Subcutaneous adipose tissue (tissue), 4 donors: Measurements from ENCODE around the gene KLHL1. TPM values are rescaled to one million over a fixed set of nuclear protein-coding genes. Genes with fewer than 3 reads are reported as not detected.

Source experiments
- total RNA-seq, 4 donors: library from RNA; depleted of rRNA; stranded (reverse); fragments of >200 nt; gene quantifications; one replicate each; pipeline ENCODE4 v1.1.0, GENCODE V29; 2016
- TF ChIP-seq, protein P1 (sequence below): fragments of 450-650 bp; IDR thresholded peaks from one replicate; pipeline ENCODE4 v1.5.1; 2016; ENCODE audit warnings: low read depth, mild to moderate bottlenecking, control low read depth, antibody characterized with exemption, moderate library complexity

The KLHL1 gene
- total RNA-seq, 4 donors from 2014 or later: not detected

DNA sequence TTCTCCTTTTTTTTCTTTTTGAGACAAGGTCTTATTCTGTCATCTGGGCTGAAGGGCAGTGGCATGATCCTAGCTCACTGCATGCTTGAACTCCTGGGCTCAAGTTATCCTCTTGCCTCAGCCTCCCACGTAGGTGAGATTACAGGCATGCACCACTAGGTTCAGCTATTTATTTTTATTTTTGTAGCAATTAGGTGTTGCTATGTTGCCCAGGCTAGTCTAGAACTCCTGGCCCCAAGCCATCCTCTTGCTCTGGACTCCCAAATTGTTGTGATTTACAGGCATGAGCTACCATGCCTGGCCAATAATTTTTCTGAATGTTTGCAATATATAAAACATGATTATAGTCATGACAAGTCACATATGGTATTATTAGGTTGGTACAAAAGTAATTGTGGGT is 161.7 kb downstream of the KLHL1 start:
- TF ChIP-seq, protein P1, sequence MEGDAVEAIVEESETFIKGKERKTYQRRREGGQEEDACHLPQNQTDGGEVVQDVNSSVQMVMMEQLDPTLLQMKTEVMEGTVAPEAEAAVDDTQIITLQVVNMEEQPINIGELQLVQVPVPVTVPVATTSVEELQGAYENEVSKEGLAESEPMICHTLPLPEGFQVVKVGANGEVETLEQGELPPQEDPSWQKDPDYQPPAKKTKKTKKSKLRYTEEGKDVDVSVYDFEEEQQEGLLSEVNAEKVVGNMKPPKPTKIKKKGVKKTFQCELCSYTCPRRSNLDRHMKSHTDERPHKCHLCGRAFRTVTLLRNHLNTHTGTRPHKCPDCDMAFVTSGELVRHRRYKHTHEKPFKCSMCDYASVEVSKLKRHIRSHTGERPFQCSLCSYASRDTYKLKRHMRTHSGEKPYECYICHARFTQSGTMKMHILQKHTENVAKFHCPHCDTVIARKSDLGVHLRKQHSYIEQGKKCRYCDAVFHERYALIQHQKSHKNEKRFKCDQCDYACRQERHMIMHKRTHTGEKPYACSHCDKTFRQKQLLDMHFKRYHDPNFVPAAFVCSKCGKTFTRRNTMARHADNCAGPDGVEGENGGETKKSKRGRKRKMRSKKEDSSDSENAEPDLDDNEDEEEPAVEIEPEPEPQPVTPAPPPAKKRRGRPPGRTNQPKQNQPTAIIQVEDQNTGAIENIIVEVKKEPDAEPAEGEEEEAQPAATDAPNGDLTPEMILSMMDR: no peak

DNA sequence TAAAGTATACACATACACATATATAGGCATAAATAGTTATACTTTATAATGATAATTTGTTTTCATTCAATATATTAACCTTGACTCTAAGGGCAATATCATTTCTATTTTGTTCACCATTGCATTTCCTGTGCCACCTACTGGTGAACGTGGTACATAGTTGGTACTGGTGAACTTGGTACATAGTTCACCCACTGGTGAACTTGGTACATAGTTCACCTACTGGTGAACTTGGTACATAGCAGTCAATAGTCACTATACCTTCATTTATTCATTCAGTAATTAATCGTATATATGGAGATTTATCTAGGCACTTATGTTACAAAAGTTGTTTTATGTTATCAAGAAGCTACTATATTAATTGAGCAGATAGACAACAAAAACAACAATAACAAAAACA is 173.2 kb downstream of the KLHL1 start:
- TF ChIP-seq, protein P1: no peak

DNA sequence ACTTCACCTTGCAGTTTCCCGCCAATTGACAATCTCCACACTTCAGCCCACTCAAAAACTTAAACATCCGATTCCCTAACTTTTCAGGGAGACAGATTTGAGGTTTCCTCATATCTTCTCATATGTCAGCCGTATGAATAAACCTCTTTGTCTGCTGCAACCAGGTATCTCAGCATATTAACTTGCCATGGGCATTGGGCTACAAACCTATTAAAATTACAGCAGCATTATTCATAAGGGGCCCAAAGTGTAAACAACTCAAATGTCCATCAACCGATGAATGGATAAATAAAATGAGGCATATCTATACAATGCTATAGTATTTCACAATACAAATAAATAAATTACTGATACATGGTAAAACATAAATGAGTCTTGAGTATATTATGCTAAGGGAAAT is 180.0 kb downstream of the KLHL1 start:
- TF ChIP-seq, protein P1: no peak

DNA sequence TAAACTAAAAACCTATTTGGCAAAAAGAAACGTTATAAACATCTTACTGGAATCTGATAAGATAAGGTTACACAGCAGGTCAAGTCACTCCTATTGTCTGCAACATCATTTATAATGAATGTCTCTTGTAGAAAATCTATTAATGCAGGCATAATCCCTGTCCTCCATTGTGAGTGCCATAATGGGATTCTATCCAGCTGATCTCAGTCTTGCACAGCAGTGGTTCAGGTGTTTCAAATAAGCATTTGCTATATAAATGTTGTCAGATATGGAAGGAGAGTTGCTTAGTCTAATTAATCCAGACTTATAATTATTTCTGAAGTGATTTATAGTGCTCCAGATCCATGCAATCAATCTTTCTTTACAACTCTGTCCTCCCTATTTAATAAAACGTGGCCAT is 187.1 kb downstream of the KLHL1 start:
- TF ChIP-seq, protein P1: no peak

DNA sequence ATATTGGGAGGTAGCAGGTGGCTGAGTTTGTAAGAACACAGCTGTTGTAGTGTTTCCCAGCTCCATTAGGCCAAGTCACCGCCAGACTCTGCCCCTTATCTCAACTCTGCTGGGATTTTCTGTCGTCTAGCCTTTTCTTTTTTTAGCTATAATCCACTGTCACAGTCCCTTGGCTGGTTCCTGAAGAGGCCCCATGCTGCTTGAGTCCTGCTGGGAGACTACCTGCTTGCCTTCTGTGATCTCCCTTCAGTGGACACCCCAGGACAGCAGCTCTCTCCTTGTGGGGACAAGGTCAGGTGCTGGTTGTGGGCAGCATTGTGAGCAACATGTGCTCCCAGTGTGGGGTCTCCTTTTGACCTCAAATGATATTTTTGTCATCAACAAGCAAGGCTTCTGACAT is 195.6 kb downstream of the KLHL1 start:
- TF ChIP-seq, protein P1: no peak

DNA sequence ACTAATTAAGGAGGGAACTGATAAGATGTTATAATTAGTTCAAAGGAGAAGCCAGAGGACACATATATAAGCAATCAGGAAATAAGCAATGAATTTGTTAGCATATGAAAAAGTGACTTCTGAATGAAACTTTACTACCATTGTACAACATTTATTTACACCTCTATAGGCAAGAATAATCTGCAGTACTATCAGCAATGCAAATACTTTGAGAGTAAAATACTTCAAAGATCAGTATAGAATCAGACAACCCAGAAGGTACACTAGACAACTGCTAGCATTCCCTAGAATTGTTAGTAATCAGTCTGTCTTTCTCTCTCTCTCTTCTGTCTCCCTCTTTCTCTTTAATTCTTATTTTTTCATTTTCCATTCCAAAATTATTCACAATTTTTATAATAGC is 197.5 kb downstream of the KLHL1 start:
- TF ChIP-seq, protein P1: no peak

DNA sequence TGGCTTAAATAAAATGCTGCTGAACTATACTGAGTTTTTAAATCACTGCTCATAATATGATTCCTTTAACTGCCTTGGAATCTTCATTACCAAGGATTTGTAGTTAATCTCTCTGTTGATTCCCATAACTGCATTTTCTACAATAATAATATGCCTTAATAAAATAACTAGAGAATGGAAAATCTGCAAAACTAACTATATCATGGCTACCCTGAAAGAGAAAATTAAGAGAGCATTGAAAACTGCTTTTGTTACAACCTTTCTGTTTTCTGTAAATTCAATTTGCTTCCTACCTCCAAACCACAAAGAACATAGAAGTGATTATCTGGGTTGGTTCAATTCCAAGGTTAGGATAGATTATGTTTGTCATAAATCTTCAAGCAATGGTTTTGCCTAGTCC is 203.5 kb downstream of the KLHL1 start:
- TF ChIP-seq, protein P1: no peak
